IMR-90 (cell line): ENCODE measurements around the gene RPAP2.

Experiments used
- POLR2A ChIP-seq: IDR thresholded peaks from 2 replicates; pipeline ENCODE4 v1.6.1; 2012; ENCODE audit warnings: mild to moderate bottlenecking, low read depth, low read length
- TF ChIP-seq, protein P1 (sequence below): conservative IDR thresholded peaks from 2 replicates; pipeline ENCODE4 v1.5.1; 2012; ENCODE audit warnings: mild to moderate bottlenecking, low read depth, low read length, improper control_type of control experiment

DNA sequence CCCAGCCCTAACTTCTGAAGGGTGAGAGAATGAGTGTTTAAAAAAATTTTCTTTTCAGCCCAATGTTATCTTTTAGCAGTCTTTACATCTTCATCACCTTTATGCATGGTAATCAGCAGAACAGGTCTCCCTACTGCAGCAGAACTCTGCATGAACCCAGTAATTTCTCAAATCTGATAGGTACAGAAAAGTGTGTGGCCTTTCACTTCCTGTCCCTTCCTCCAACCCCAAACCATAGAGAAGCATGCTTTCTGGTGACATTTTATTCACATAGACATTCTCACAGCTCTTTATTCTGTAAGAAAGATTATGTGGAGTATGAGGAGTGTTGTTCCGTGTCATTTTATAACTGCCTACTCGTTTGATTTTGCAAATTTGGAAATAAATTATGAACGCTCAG lies 68.6 kb downstream of the RPAP2 start:
- TF ChIP-seq, protein P1, sequence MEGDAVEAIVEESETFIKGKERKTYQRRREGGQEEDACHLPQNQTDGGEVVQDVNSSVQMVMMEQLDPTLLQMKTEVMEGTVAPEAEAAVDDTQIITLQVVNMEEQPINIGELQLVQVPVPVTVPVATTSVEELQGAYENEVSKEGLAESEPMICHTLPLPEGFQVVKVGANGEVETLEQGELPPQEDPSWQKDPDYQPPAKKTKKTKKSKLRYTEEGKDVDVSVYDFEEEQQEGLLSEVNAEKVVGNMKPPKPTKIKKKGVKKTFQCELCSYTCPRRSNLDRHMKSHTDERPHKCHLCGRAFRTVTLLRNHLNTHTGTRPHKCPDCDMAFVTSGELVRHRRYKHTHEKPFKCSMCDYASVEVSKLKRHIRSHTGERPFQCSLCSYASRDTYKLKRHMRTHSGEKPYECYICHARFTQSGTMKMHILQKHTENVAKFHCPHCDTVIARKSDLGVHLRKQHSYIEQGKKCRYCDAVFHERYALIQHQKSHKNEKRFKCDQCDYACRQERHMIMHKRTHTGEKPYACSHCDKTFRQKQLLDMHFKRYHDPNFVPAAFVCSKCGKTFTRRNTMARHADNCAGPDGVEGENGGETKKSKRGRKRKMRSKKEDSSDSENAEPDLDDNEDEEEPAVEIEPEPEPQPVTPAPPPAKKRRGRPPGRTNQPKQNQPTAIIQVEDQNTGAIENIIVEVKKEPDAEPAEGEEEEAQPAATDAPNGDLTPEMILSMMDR, result no peak
- TF ChIP-seq POLR2A, result no peak
